Esophagus squamous epithelium (tissue), 5 donors: ENCODE results near the gene AXIN2. TPM values are rescaled to one million over a fixed set of nuclear protein-coding genes. Genes with fewer than 3 reads are reported as not detected.

Experiments used
- DNase-seq: peaks from one replicate; lab custom pipeline; 2025; lab: John Stamatoyannopoulos, UW
- H3K27ac ChIP-seq, 4 donors: fragments of 200-600 bp; sonication (generic); one replicate each; pipeline ENCODE4 v1.5.1; 2016 to 2019; ENCODE audit warnings: mild to moderate bottlenecking in 1 of 4
- H3K27me3 ChIP-seq, 4 donors: fragments of 200-600 bp; sonication (generic); 1 replicate in 3 of 4; 2 replicates in 1 of 4; pipeline versions ENCODE4 v1.5.1 to v1.6.0; 2017 to 2021; ENCODE audit warnings: antibody characterized with exemption in 1 of 4
- H3K36me3 ChIP-seq, 3 donors: fragments of 200-600 bp; sonication (generic); one replicate each; pipeline ENCODE4 v1.5.1; 2016 to 2019
- H3K4me1 ChIP-seq, 3 donors: fragments of 200-600 bp; sonication (generic); one replicate each; pipeline ENCODE4 v1.5.1; 2017 to 2019
- H3K4me3 ChIP-seq, 4 donors: fragments of 200-600 bp; sonication (generic); 1 replicate in 3 of 4; 2 replicates in 1 of 4; pipeline ENCODE4 v1.5.1; 2016 to 2019; ENCODE audit warnings: mild to moderate bottlenecking in 2 of 4, moderate library complexity in 1 of 4
- H3K9me3 ChIP-seq, 3 donors: fragments of 200-600 bp; sonication (generic); one replicate each; pipeline ENCODE4 v1.5.1; 2016 to 2019
- CTCF ChIP-seq, 6 experiments: fragments of 450-650 bp in 4 of 6; fragments of 200-600 bp in 2 of 6; sonication (generic) in 2 of 6; IDR thresholded peaks; one replicate each; pipeline ENCODE4 v1.5.1; 2016 to 2019; ENCODE audit warnings: antibody characterized with exemption in 6 of 6, mild to moderate bottlenecking in 4 of 6, moderate library complexity in 4 of 6
- POLR2A ChIP-seq, 4 donors: fragments of 450-650 bp; IDR thresholded peaks; one replicate each; pipeline ENCODE4 v1.6.1; 2017; ENCODE audit warnings: antibody characterized with exemption in 4 of 4, mild to moderate bottlenecking in 4 of 4, moderate library complexity in 3 of 4
- WGBS, 2 donors: methylation state at CpG; one replicate each; pipeline ENCODE4 v1.1.5; 2018; 5-methylcytosine and 5-hydroxymethylcytosine counted together
- intact Hi-C: fragments of 100-400 bp; cut with DNase I; formaldehyde crosslinking; loops from one replicate; pipeline ENCODE4 v1.15.0; 2022
- total RNA-seq, 4 donors: library from RNA; depleted of rRNA; stranded (reverse); fragments of >200 nt; gene quantifications; one replicate each; pipeline ENCODE4 v1.1.0, GENCODE V29; 2016
- donor health status: DM: yes; HTN: yes; CAD: no.

The AXIN2 gene
- total RNA-seq, 4 donors from 2014 or later = 0.83 to 10.9 (median 6.2) TPM

DNA sequence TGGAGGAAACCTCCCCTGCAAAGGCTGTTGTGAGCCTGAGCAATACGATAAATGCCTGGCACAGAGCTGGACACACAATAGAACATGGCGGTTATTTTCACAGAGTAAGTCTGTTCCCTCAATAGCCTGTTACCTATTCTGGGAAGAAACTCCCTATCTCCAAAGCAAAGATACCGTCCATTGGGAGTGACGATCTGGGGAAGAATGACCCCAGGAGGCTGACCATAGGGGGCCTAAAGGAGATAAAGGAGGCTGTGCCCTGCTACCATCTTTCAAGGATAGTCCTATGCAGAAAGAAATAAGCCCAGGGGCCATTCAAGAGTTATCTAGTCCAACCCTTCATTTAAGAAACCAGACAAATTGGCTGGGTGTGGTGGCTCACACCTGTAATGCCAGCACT, 4.1 kb upstream of the AXIN2 start:
- Histone ChIP-seq H3K9me3 (no peaks in the 10 kb centered on the region), H3K4me3 (no peak overlapping the region), H3K27me3 (peaks cover 0 to under 1% (median 0%) of the 10 kb centered on the region in 4 donors), H3K36me3 (no peaks in the 10 kb centered on the region), H3K27ac (no peak overlapping the region), H3K4me1 (peaks cover 0 to 28% (median 12%) of the 10 kb centered on the region in 3 donors)
- no peak for DNase-seq
- no peak for TF ChIP-seq POLR2A (IDR thresholded peaks at IDR 0.05)
- TF ChIP-seq CTCF (IDR thresholded peaks at IDR 0.05) = no peak
- intact Hi-C loops = no loop called here
- WGBS, 2 donors = 81 to 88% methylated on average over 4 of the region's 4 CpGs

DNA sequence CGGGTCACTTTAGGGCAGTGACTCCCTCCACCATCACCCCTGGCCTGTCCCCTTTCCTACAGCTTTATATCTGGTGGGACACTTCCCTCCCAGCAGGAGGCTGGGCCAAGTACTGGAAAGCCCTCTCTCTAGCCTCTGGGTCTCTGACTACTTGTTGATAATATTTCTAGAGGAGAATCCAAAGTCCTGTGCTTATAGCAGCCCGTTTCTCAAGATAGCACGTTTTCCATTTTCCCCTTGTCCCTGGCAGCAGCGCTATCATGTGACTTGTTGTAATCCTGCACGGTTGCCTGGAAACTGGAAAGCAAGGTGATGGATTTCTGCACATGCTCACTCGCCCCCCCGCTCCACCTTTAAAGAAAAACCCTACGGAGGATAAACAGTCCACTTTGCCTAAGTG, 3.3 kb upstream of the AXIN2 start:
- Histone ChIP-seq H3K4me1 (peaks cover 0 to 28% (median 12%) of the 10 kb centered on the region in 3 donors), H3K27me3 (peaks cover 0 to 8% (median 0%) of the 10 kb centered on the region in 4 donors), H3K27ac (peak overlapping the region in 2 of 4 donors; percentile 9 to 48), H3K4me3 (no peak overlapping the region), H3K9me3 (no peaks in the 10 kb centered on the region), H3K36me3 (no peaks in the 10 kb centered on the region)
- intact Hi-C loops = no loop called here
- 34 to 38% methylated on average over 8 of the region's 8 CpGs for WGBS, 2 donors
- TF ChIP-seq POLR2A (IDR thresholded peaks at IDR 0.05) (no peak), CTCF (IDR thresholded peaks at IDR 0.05) (no peak)
- no peak for DNase-seq

DNA sequence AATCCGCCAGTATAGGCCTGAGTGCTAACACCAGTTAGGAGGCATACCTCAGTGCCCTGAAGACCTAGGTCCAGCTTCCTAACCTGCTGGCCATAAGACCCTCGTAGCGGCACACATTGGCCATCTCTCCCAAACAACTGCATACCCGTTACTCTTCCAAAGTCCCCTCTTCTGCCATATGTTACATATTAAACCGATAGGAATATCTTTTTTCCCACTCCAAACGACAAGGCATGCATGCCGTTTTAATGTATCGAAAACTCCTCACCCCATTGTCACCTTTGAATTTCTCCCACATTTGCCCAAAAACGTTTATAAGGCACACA, 721 bp upstream of the AXIN2 start:
- H3K4me1 ChIP-seq = peaks cover 3 to 28% (median 16%) of the 10 kb centered on the region in 3 donors
- H3K27me3 ChIP-seq = peaks cover 0 to 28% (median 0%) of the 10 kb centered on the region in 4 donors
- 41 to 57% methylated on average over 8 to 9 of the region's 9 CpGs for WGBS, 2 donors
- no peaks in the 10 kb centered on the region for H3K9me3 ChIP-seq
- H3K27ac ChIP-seq = peak overlapping the region in 1 of 4 donors; percentile 90
- TF ChIP-seq CTCF (IDR thresholded peaks at IDR 0.05) (no peak), POLR2A (IDR thresholded peaks at IDR 0.05) (no peak)
- intact Hi-C loops = no loop called here
- DNase-seq = no peak
- peaks cover 0 to 6% (median 0%) of the 10 kb centered on the region in 3 donors for H3K36me3 ChIP-seq
- peak overlapping the region in 1 of 4 donors; percentile 62 for H3K4me3 ChIP-seq

DNA sequence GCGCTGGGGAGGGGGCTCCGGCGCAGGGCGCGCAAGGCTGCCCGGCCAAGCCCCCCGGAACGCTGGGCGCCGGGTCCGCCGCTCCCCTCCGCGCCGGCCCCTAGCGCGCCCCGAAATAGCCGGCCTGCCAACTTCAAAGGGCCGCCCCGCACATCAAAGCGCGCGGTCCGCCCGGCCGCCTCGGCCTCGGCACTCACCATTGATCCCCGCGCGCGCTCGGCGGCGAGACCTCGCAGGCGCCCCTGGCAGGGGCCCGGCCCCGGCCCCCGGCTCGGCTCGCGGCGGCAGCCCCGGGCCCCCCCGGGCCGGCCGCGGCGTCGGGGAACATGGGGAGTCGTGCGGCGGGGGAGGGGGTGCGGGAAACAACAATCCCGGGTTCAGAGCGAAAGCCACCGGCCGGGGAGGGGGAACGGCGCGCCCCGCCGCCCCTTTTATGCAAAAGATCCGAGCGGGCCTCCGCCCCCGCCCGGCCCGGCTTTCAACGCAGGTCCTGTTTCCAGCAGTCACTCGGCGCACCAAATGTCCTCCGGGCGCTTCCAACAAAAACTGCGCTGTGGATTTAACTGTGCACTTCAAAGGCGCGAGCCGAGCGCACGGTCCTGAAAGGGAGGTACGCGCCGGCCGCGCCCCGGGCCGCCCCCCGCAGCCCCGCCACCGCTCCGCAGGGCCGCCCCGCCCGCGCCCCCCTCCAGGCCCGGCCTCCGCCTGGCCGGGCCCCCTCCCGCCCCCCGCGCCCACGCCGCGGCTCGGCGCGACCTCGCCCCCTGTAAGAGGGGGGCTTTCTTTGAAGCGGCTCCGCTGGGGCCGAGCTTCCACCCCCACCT, 608 bp downstream of the AXIN2 start:
- peak overlapping the region in 1 of 4 donors; percentile 90 for H3K27ac ChIP-seq
- peak overlapping the region in 2 of 4 donors; percentile 62 to 65 for H3K4me3 ChIP-seq
- H3K9me3 ChIP-seq = no peaks in the 10 kb centered on the region
- intact Hi-C loops = no loop called here
- peaks cover 0 to 28% (median 0%) of the 10 kb centered on the region in 4 donors for H3K27me3 ChIP-seq
- TF ChIP-seq CTCF (IDR thresholded peaks at IDR 0.05) (no peak), POLR2A (IDR thresholded peaks at IDR 0.05) (peak in 2 of 4 donors; percentile 50 to 66)
- peaks cover 3 to 28% (median 16%) of the 10 kb centered on the region in 3 donors for H3K4me1 ChIP-seq
- 0% methylated on average over 8 of the region's 113 CpGs; no CpG with 5 or more reads in 1 of the 2 donors for WGBS, 2 donors
- DNase-seq = peak; percentile 21
- H3K36me3 ChIP-seq = peaks cover 0 to 6% (median 0%) of the 10 kb centered on the region in 3 donors
